Measurements from ENCODE around the gene LRFN5. TPM values are rescaled to one million over a fixed set of nuclear protein-coding genes. Genes with fewer than 3 reads are reported as not detected.

Gene LRFN5
- total RNA-seq, 1 experiment from 2014 or later = not detected

- no peak overlapping the region for H3K4me2 ChIP-seq (ENCODE audit: low read length)
- no peak overlapping the region for H3K9ac ChIP-seq (ENCODE audit: low read length)
- H3K27ac ChIP-seq (ENCODE audit: low read depth, low read length) = no peak overlapping the region
- intact Hi-C loops (cut with micrococcal nuclease) = no loop called here
- DNase-seq (ENCODE audit: low read depth, low spot score) = no peak
- H3K79me2 ChIP-seq (ENCODE audit: insufficient read depth, low read length) = no peaks in the 10 kb centered on the region
- RAD21 ChIA-PET (ENCODE audit: low non-redundant PET in 1 of 2, low total read pairs in 2 of 2, uncharacterized antibody in 2 of 2, unreplicated experiment in 2 of 2) = no interaction called here
- H3K4me3 ChIP-seq (replicated peaks in 1 of 2; ENCODE audit: low read depth in 1 of 2, low read length in 2 of 2) = no peak overlapping the region
- no peaks in the 10 kb centered on the region for H3K9me2 ChIP-seq (ENCODE audit: insufficient read depth)
- H3K36me3 ChIP-seq (ENCODE audit: control insufficient read depth in 1 of 2, insufficient read depth in 2 of 2, low read length in 2 of 2) = no peaks in the 10 kb centered on the region
- no peak for ATAC-seq
- no peaks in the 10 kb centered on the region for H4K20me1 ChIP-seq (ENCODE audit: insufficient read depth)
- no peak for TF ChIP-seq YY1 (IDR thresholded peaks at IDR 0.05; ENCODE audit: extremely low read depth, insufficient replicate concordance, low read depth, low read length)
- no peak for TF ChIP-seq ZFX (IDR thresholded peaks at IDR 0.05)
- no peak for TF ChIP-seq TCF7L2 (IDR thresholded peaks at IDR 0.05; ENCODE audit: borderline replicate concordance, extremely low read depth, insufficient read depth, insufficient read length)
- TF ChIP-seq ATF3 (IDR thresholded peaks at IDR 0.05) = no peak
- TF ChIP-seq POLR2AphosphoS5 (IDR thresholded peaks at IDR 0.05; ENCODE audit: low read depth, low read length) = no peak
- no peak for TF ChIP-seq CBX3 (IDR thresholded peaks at IDR 0.05; ENCODE audit: low read depth)
- TF ChIP-seq SRF (IDR thresholded peaks at IDR 0.05; ENCODE audit: low read depth) = no peak
- no peak for TF ChIP-seq EZH2 (IDR thresholded peaks at IDR 0.05)
- no peak for TF ChIP-seq CTCF (IDR thresholded peaks at IDR 0.05 in 2 of 3, conservative IDR thresholded peaks at IDR 0.05 in 1 of 3; ENCODE audit: borderline replicate concordance in 1 of 3, insufficient read depth in 1 of 3, low read depth in 2 of 3, low read length in 2 of 3)
- no peak for TF ChIP-seq SIN3A (IDR thresholded peaks at IDR 0.05; ENCODE audit: low read depth)
- TF ChIP-seq EGR1 (IDR thresholded peaks at IDR 0.05; ENCODE audit: low read depth) = no peak
- TF ChIP-seq ZNF274 (IDR thresholded peaks at IDR 0.05; ENCODE audit: low read depth, low read length) = no peak
- no peak for TF ChIP-seq RAD21 (IDR thresholded peaks at IDR 0.05; ENCODE audit: low read depth)
- TF ChIP-seq POLR2A (IDR thresholded peaks at IDR 0.05; ENCODE audit: borderline replicate concordance, extremely low read depth, insufficient read depth, insufficient read length) = no peak
- TF ChIP-seq ELF1 (IDR thresholded peaks at IDR 0.05; ENCODE audit: borderline replicate concordance, low read depth) = no peak
- TF ChIP-seq, protein P1, sequence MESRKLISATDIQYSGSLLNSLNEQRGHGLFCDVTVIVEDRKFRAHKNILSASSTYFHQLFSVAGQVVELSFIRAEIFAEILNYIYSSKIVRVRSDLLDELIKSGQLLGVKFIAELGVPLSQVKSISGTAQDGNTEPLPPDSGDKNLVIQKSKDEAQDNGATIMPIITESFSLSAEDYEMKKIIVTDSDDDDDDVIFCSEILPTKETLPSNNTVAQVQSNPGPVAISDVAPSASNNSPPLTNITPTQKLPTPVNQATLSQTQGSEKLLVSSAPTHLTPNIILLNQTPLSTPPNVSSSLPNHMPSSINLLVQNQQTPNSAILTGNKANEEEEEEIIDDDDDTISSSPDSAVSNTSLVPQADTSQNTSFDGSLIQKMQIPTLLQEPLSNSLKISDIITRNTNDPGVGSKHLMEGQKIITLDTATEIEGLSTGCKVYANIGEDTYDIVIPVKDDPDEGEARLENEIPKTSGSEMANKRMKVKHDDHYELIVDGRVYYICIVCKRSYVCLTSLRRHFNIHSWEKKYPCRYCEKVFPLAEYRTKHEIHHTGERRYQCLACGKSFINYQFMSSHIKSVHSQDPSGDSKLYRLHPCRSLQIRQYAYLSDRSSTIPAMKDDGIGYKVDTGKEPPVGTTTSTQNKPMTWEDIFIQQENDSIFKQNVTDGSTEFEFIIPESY (IDR thresholded peaks at IDR 0.05; ENCODE audit: extremely low read depth, insufficient replicate concordance, low read length) = no peak
- TF ChIP-seq REST (IDR thresholded peaks at IDR 0.05; ENCODE audit: low read depth) = no peak
- BruUV-seq (replicated peaks) = no TSS peak
- POLR2A ChIA-PET = no interaction called here
- H3K27me3 ChIP-seq (ENCODE audit: insufficient read depth, low read length) = no peaks in the 10 kb centered on the region
- H3K9me3 ChIP-seq (ENCODE audit: control insufficient read depth in 1 of 2, insufficient read depth in 1 of 2, low read depth in 1 of 2, low read length in 2 of 2) = peaks cover 0 to 9% of the 10 kb centered on the region in 2 experiments; a peak in 1 of 4 replicates
- H3K4me1 ChIP-seq (ENCODE audit: control insufficient read depth in 1 of 2, insufficient read depth in 2 of 2, low read length in 2 of 2) = no peaks in the 10 kb centered on the region
- CTCF ChIA-PET = no interaction called here
- no peak overlapping the region for H2AFZ ChIP-seq (ENCODE audit: low read depth, low read length, poor library complexity, severe bottlenecking)
Observed at GRCh38 chr14:41872931-41873685, 266.4 kb downstream of the LRFN5 start.

Measured in HCT116 (cell line).